Naive thymus-derived CD4-positive, alpha-beta T cell (primary cell): Measurements from ENCODE around the gene DCUN1D4. TPM values are rescaled to one million over a fixed set of nuclear protein-coding genes. Genes with fewer than 3 reads are reported as not detected.

ENCODE experiments used
- ATAC-seq: fragments of 150-1000 bp; cut with Tn5 transposase; 2 replicates; pipeline ENCODE4 v1.10.0; 2021; ENCODE audit warnings: mild to moderate bottlenecking, moderate library complexity
- CTCF ChIA-PET: fragments of 350-600 bp; sonication (Branson Sonifier 250); formaldehyde crosslinking; loops from one replicate; lab custom pipeline; 2021; ENCODE audit warnings: antibody characterized with exemption; lab: Charles Lee
- POLR2A ChIA-PET: fragments of 350-600 bp; sonication (Branson Sonifier 250); formaldehyde crosslinking; loops from one replicate; lab custom pipeline; 2021; ENCODE audit warnings: antibody characterized with exemption, inconsistent platforms; lab: Charles Lee
- DNase-seq, 9 donors: peaks; one replicate each; pipeline versions ENCODE4 v3.0.0 to v3.0.0-alpha.2; 2020 to 2022; ENCODE audit warnings: mixed read lengths in 1 of 9
- H3K27ac ChIP-seq: one replicate; pipeline ENCODE4 v1.7.0; 2013; ENCODE audit warnings: mild to moderate bottlenecking, low read depth, low read length, moderate library complexity
- H3K27me3 ChIP-seq, 2 donors: one replicate each; pipeline ENCODE4 v1.7.0; 2013; ENCODE audit warnings: low read length in 2 of 2, mild to moderate bottlenecking in 2 of 2, moderate library complexity in 2 of 2; ENCODE audit not compliant: control insufficient read depth in 2 of 2, insufficient read depth in 2 of 2
- H3K36me3 ChIP-seq, 3 experiments: 1 replicate in 2 of 3; 2 replicates in 1 of 3; pipeline ENCODE4 v1.7.0; 2013; ENCODE audit warnings: low read length in 3 of 3, mild to moderate bottlenecking in 3 of 3, moderate library complexity in 1 of 3; ENCODE audit not compliant: insufficient read depth in 3 of 3, control insufficient read depth in 2 of 3
- H3K4me1 ChIP-seq, 2 donors: one replicate each; pipeline ENCODE4 v1.7.0; 2013; ENCODE audit warnings: low read length in 2 of 2, mild to moderate bottlenecking in 2 of 2, moderate library complexity in 1 of 2; ENCODE audit not compliant: control insufficient read depth in 2 of 2, insufficient read depth in 2 of 2
- H3K4me3 ChIP-seq: 2 replicates; pipeline ENCODE4 v1.7.0; 2013; ENCODE audit warnings: mild to moderate bottlenecking, low read length
- H3K9me3 ChIP-seq, 3 experiments: 1 replicate in 2 of 3; 2 replicates in 1 of 3; pipeline ENCODE4 v1.7.0; 2013; ENCODE audit warnings: low read length in 3 of 3; ENCODE audit not compliant: control insufficient read depth in 2 of 3
- H3K27ac Mint-ChIP-seq, 9 donors: one replicate each; pipeline ENCODE4 v1.8.0; 2020 to 2022; ENCODE audit warnings: mixed read lengths in 9 of 9, mild to moderate bottlenecking in 8 of 9, moderate library complexity in 5 of 9, inconsistent platforms in 2 of 9
- H3K27me3 Mint-ChIP-seq, 5 donors: one replicate each; pipeline ENCODE4 v1.8.0; 2021 to 2022; ENCODE audit warnings: mixed read lengths in 5 of 5, mild to moderate bottlenecking in 1 of 5
- H3K36me3 Mint-ChIP-seq, 5 donors: one replicate each; pipeline ENCODE4 v1.8.0; 2020 to 2022; ENCODE audit warnings: mixed read lengths in 5 of 5, mild to moderate bottlenecking in 3 of 5, inconsistent platforms in 1 of 5
- H3K4me1 Mint-ChIP-seq, 7 donors: one replicate each; pipeline ENCODE4 v1.8.0; 2020 to 2022; ENCODE audit warnings: mixed read lengths in 7 of 7, mild to moderate bottlenecking in 3 of 7, inconsistent platforms in 1 of 7
- H3K4me3 Mint-ChIP-seq, 10 donors: one replicate each; pipeline ENCODE4 v1.8.0; 2020 to 2022; ENCODE audit warnings: mild to moderate bottlenecking in 10 of 10, mixed read lengths in 10 of 10, moderate library complexity in 6 of 10, inconsistent platforms in 2 of 10
- H3K9me3 Mint-ChIP-seq, 11 donors: one replicate each; pipeline ENCODE4 v1.8.0; 2020 to 2022; ENCODE audit warnings: mixed read lengths in 11 of 11, mild to moderate bottlenecking in 4 of 11, inconsistent platforms in 1 of 11, moderate library complexity in 1 of 11
- intact Hi-C, 2 donors: fragments of 100-400 bp; cut with micrococcal nuclease; formaldehyde crosslinking; loops; one replicate each; pipeline ENCODE4 v1.15.1; 2023
- polyA plus RNA-seq, 2 donors: library from polyadenylated mRNA; unstranded; fragments of 300-500 nt; fragmentation: Illumina TruSeq; gene quantifications; one replicate each; pipeline ENCODE4 v1.2.3, GENCODE V29; 2021
- total RNA-seq, 6 experiments: library from RNA in 5 of 6; stranded (reverse) in 5 of 6; gene quantifications; 1 replicate in 5 of 6; 2 replicates in 1 of 6; pipeline ENCODE4 v1.2.3 and lab custom pipeline; 2021 to 2026

Gene DCUN1D4
- total and polyA plus RNA-seq, 7 experiments from 2014 or later: 15.4 to 60.7 (median 31.4) TPM

DNA sequence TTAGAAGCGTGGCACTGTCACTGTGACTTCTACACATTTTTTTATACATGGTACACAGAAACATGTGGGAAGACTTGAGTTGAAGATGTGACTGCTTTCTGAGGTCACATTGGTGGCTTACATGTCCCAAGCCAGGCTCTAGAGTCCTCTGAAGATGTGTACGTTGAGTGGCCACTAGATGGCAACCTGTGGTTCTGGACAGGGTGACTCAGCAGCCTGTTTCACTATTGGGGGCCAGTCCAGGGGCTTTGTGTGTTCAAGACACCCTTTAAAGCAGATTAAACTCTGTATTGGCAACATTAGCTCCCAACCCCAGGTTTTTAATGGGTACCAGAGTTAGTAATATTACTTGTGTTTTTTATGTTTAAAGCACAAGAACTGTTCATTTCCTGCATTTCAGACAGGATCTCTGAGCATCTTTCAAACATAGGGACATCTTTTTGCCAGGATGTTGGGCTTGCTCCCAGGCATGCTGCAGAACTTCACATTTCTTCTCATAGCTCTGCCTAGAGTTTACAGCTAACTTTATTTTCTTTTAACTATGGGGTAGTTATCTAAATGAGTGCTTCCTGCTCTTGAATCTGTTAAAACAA is 53.0 kb downstream of the DCUN1D4 start:
- H3K4me3 ChIP-seq: no peak overlapping the region
- peaks cover 0 to 45% (median 32%) of the 10 kb centered on the region in 5 donors for H3K36me3 Mint-ChIP-seq
- no peaks in the 10 kb centered on the region for H3K27me3 ChIP-seq
- DNase-seq (peak in 7 of 9 donors; percentile 13 to 37 (median 24)), ATAC-seq (peak; percentile 92)
- POLR2A ChIA-PET: no interaction called here
- H3K27ac Mint-ChIP-seq: peak overlapping the region in 1 of 9 donors; percentile 29
- no peak overlapping the region for H3K27ac ChIP-seq
- H3K9me3 ChIP-seq: no peaks in the 10 kb centered on the region
- H3K36me3 ChIP-seq: peaks cover 0 to 8% (median 0%) of the 10 kb centered on the region in 3 experiments
- H3K4me1 ChIP-seq: no peaks in the 10 kb centered on the region
- no peak overlapping the region for H3K4me3 Mint-ChIP-seq
- intact Hi-C loops: loop anchor here (1.0 to 10.0 kb wide), 7 partner anchors 52 to 1089 kb away; partner anchors contain the start of genes DCUN1D4 (in 1 of the 2) and USP46 (in 1 of the 2)
- no peaks in the 10 kb centered on the region for H3K9me3 Mint-ChIP-seq
- CTCF ChIA-PET: interaction anchor here (0.6 to 1.1 kb wide), 3 partner anchors 9 to 27 kb away, joined by 3 to 5 read pairs (median 3); no protein-coding TSS in a partner anchor
- peaks cover 0 to 15% (median 0%) of the 10 kb centered on the region in 7 donors for H3K4me1 Mint-ChIP-seq
- H3K27me3 Mint-ChIP-seq: no peaks in the 10 kb centered on the region

DNA sequence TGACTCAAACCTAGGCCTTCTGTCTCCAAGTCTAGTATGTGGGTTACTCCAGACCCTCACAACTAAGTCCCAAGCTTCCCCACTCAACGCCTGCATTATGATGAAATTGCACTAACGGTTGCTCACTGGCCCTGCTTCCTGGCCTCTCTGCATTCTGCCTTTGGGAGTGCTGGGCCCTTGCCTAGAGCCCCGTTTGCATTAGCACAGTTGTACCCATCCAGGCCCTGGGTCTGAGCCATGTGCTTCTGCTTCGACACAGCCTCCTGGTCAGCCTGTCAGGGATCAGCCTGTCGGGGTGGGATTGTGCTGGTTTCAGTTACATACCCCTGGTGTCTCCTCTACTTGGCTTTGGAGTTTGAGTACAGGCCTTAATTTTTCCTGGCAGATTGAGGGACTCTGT is 58.4 kb downstream of the DCUN1D4 start:
- no peak for DNase-seq
- H3K4me3 Mint-ChIP-seq: no peak overlapping the region
- CTCF ChIA-PET: no interaction called here
- Histone ChIP-seq H3K27me3 (no peaks in the 10 kb centered on the region), H3K27ac (no peak overlapping the region), H3K4me3 (no peak overlapping the region), H3K4me1 (no peaks in the 10 kb centered on the region), H3K36me3 (peaks cover 0 to 22% (median 0%) of the 10 kb centered on the region in 3 experiments), H3K9me3 (no peaks in the 10 kb centered on the region)
- no peak overlapping the region for H3K27ac Mint-ChIP-seq
- no peaks in the 10 kb centered on the region for H3K27me3 Mint-ChIP-seq
- ATAC-seq: no peak
- peaks cover 0 to 11% (median 0%) of the 10 kb centered on the region in 7 donors for H3K4me1 Mint-ChIP-seq
- H3K36me3 Mint-ChIP-seq: peaks cover 0 to 67% (median 59%) of the 10 kb centered on the region in 5 donors
- POLR2A ChIA-PET: no interaction called here
- intact Hi-C loops: no loop called here
- no peaks in the 10 kb centered on the region for H3K9me3 Mint-ChIP-seq

DNA sequence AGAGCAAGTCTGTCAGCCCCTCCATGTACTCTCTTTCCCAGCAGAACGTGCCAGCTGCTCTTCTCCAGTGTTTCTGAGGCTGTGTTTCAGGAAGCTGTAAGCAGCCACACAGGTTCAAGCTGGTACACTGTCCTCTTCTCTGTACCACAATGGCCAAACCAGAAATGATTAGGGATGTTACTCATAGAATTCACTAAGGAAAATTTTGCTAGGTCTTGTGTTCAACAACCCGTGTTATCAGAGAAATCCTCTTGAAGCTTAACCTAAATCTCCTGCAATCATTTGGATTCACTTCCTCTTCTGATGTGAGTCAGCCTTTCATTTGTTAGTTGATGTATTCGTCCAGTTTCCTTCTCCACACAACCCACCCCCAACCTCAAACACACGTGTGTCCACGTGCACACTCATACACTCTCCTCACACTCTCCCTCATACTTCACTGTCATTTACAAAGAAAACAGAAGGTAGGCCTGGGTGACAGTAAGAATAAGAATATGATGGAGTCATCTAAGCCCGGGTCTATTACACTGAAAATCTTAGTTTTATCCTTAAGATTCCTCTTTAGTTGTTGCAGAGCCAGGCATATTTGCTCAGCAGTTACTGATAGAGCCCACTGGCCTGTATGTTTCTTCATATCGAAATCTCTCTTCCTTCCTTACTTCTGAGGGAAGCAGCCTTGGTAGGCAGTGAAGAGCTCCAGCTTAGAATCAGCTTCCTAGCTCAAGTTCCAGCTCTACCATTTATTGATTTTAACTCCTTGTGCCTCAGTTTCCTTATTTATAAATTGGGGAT is 63.4 kb downstream of the DCUN1D4 start:
- H3K4me3 ChIP-seq: no peak overlapping the region
- Mint-ChIP-seq H3K27me3 (no peaks in the 10 kb centered on the region), H3K4me1 (peaks cover 0 to 5% (median 0%) of the 10 kb centered on the region in 7 donors), H3K27ac (peak overlapping the region in 3 of 9 donors; percentile 13 to 43 (median 22)), H3K36me3 (peaks cover 15 to 73% (median 57%) of the 10 kb centered on the region in 5 donors), H3K9me3 (no peaks in the 10 kb centered on the region), H3K4me3 (no peak overlapping the region)
- no peaks in the 10 kb centered on the region for H3K27me3 ChIP-seq
- ATAC-seq (peak; percentile 81), DNase-seq (no peak)
- H3K9me3 ChIP-seq: no peaks in the 10 kb centered on the region
- intact Hi-C loops: no loop called here
- CTCF ChIA-PET: no interaction called here
- POLR2A ChIA-PET: no interaction called here
- peaks cover 0 to 36% (median 0%) of the 10 kb centered on the region in 3 experiments for H3K36me3 ChIP-seq
- H3K4me1 ChIP-seq: no peaks in the 10 kb centered on the region
- no peak overlapping the region for H3K27ac ChIP-seq

DNA sequence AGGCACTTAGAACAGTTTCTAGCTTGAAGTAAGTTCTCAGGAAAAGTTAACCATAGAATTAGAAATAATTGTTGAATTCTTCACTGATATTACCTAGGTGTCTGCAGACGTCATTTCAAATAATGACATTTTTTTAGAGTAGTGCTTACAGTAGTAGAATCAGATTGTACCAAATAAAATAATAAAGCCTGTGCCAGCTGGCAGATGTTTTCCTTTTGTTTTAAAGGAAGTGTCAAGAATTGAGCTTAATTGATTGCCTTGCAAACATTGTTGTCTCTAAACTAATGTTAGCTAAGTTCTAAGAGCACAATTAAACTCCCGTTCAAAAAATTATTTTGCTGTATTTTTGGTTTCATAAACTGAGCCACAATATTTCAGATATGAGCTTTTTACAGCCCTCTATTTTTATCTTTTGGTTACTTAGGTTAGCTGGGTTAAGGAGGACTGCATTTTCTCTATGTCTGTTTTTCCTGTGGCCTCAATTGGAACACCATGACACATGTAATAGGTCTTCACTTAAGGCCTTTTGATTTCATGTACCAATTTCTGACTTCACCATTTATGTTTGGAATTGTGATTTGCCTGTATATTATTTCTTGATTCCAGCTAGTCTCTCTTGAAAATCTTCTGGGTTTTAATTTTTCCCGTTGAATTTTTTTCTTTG is 64.2 kb downstream of the DCUN1D4 start:
- Histone ChIP-seq H3K36me3 (peaks cover 0 to 38% (median 0%) of the 10 kb centered on the region in 3 experiments), H3K4me3 (no peak overlapping the region), H3K27ac (no peak overlapping the region), H3K4me1 (no peaks in the 10 kb centered on the region), H3K27me3 (no peaks in the 10 kb centered on the region), H3K9me3 (no peaks in the 10 kb centered on the region)
- H3K4me1 Mint-ChIP-seq: peaks cover 0 to 5% (median 0%) of the 10 kb centered on the region in 7 donors
- H3K36me3 Mint-ChIP-seq: peaks cover 16 to 73% (median 61%) of the 10 kb centered on the region in 5 donors
- DNase-seq: no peak
- H3K9me3 Mint-ChIP-seq: no peaks in the 10 kb centered on the region
- intact Hi-C loops: no loop called here
- ChIA-PET CTCF (no interaction called here), POLR2A (no interaction called here)
- peak overlapping the region in 2 of 9 donors; percentile 22 to 42 for H3K27ac Mint-ChIP-seq
- no peaks in the 10 kb centered on the region for H3K27me3 Mint-ChIP-seq
- no peak for ATAC-seq
- no peak overlapping the region for H3K4me3 Mint-ChIP-seq

DNA sequence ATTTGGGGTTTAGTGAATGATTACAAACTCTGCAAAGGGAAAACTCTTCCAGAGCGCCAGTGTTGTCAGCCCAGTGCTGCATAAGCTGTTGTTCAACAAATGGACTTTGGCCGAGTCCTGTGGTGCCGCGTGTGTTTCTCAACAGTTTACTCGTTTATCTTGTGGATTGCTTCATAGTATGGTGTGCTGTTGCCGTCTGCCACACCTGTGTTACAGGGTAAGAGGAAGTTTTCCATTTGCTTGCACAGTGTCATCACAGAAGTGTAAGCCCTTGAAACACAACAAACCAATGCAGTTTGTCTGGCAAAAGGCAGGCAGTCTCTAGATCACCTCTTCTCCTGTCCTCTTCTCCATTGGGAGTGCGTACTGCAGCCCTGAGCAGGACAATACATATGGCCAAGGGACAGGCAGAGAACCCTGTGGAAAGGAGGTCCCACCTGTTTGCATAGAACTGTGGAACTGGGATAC is 66.3 kb downstream of the DCUN1D4 start:
- Histone ChIP-seq H3K4me3 (no peak overlapping the region), H3K36me3 (peaks cover 0 to 55% (median 0%) of the 10 kb centered on the region in 3 experiments), H3K9me3 (no peaks in the 10 kb centered on the region), H3K4me1 (no peaks in the 10 kb centered on the region), H3K27ac (no peak overlapping the region), H3K27me3 (no peaks in the 10 kb centered on the region)
- ChIA-PET POLR2A (no interaction called here), CTCF (no interaction called here)
- intact Hi-C loops: no loop called here
- H3K36me3 Mint-ChIP-seq: peaks cover 23 to 72% (median 65%) of the 10 kb centered on the region in 5 donors
- H3K27me3 Mint-ChIP-seq: no peaks in the 10 kb centered on the region
- no peak overlapping the region for H3K4me3 Mint-ChIP-seq
- H3K4me1 Mint-ChIP-seq: peaks cover 0 to 5% (median 0%) of the 10 kb centered on the region in 7 donors
- H3K9me3 Mint-ChIP-seq: no peaks in the 10 kb centered on the region
- DNase-seq (no peak), ATAC-seq (no peak)
- peak overlapping the region in 1 of 9 donors; percentile 8 for H3K27ac Mint-ChIP-seq

DNA sequence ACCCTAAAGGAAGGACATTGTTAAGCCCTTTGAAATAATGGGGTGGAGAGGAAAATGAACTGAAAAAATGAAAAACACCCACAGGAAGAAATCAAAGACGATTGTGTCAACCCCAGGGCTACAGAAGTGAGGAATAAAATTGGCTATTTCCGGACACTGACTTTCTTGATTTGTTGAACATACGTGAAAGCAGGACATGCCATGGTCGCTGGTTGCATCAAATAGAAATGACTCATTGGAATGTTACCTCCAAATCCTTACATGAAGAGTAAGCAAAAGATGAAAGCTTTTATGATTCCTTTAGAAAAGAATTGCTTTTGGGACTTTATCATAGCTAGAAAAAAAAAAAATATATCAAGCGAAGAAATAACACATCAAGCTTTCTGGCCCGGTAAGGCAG is 75.3 kb downstream of the DCUN1D4 start:
- no peak overlapping the region for H3K4me3 Mint-ChIP-seq
- H3K27me3 Mint-ChIP-seq: no peaks in the 10 kb centered on the region
- H3K36me3 Mint-ChIP-seq: peaks cover under 1 to 41% (median 36%) of the 10 kb centered on the region in 5 donors
- no peak overlapping the region for H3K27ac Mint-ChIP-seq
- H3K9me3 Mint-ChIP-seq: peaks cover 0 to 21% (median 3%) of the 10 kb centered on the region in 11 donors
- POLR2A ChIA-PET: no interaction called here
- DNase-seq (no peak), ATAC-seq (no peak)
- no peaks in the 10 kb centered on the region for H3K4me1 ChIP-seq
- no peak overlapping the region for H3K27ac ChIP-seq
- H3K27me3 ChIP-seq: no peaks in the 10 kb centered on the region
- intact Hi-C loops: no loop called here
- H3K36me3 ChIP-seq: peaks cover 0 to 13% (median 0%) of the 10 kb centered on the region in 3 experiments
- CTCF ChIA-PET: no interaction called here
- no peaks in the 10 kb centered on the region for H3K4me1 Mint-ChIP-seq
- H3K9me3 ChIP-seq: peaks cover 0 to 5% (median 0%) of the 10 kb centered on the region in 3 experiments
- no peak overlapping the region for H3K4me3 ChIP-seq
